GM12875 (cell line): ENCODE results near the gene ASCL3.

Experiments used
- H3K4me3 ChIP-seq: one replicate; pipeline ENCODE4 v1.5.1; 2011; ENCODE audit warnings: low read depth, low read length, control low read depth
- TF ChIP-seq, protein P1 (sequence below): IDR thresholded peaks from 2 replicates; pipeline ENCODE4 v1.5.1; 2011; ENCODE audit warnings: low read depth, mild to moderate bottlenecking, control low read depth, inconsistent platforms, low read length, moderate library complexity, borderline replicate concordance; ENCODE audit not compliant: insufficient read depth

The ASCL3 gene

DNA sequence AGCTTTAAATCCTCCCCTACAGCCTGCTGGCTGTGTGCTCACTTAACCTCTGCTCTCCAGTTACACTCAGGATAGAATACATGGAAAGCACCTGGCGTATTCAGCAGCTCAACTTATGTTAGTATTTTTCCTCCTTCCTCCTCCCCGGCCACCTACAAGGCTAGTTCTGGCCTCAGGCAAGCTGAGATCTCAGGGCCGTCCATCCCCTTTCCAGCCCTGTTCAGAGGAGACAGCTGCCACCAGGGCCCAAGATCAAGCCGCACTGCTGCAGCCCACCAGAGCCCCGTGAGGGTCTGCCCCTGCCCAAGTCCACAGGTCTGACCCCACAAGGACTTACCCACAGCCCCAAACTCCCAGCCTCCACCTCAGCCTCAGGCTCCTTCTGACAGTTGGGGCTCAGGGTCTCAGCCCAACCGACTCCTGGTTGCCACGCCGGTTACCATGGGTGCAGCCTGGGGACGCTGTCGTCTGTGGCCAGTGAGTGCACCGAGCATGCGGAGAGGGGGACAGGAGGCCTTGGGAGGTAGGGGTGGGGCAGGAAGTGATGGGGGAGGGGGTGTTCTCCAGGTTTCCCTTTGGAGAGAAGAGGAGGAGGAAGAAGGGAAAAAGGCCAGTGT, 10.1 kb downstream of the ASCL3 start, which contains the start of gene C11orf16:
Gene C11orf16, minus strand, starts transcription at position 384 of the 617 bp plus-strand sequence. CDS start 639 bp downstream, outside the sequence.
- TF ChIP-seq, protein P1, sequence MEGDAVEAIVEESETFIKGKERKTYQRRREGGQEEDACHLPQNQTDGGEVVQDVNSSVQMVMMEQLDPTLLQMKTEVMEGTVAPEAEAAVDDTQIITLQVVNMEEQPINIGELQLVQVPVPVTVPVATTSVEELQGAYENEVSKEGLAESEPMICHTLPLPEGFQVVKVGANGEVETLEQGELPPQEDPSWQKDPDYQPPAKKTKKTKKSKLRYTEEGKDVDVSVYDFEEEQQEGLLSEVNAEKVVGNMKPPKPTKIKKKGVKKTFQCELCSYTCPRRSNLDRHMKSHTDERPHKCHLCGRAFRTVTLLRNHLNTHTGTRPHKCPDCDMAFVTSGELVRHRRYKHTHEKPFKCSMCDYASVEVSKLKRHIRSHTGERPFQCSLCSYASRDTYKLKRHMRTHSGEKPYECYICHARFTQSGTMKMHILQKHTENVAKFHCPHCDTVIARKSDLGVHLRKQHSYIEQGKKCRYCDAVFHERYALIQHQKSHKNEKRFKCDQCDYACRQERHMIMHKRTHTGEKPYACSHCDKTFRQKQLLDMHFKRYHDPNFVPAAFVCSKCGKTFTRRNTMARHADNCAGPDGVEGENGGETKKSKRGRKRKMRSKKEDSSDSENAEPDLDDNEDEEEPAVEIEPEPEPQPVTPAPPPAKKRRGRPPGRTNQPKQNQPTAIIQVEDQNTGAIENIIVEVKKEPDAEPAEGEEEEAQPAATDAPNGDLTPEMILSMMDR = no peak
- H3K4me3 ChIP-seq = no peak within 1 kb of the TSS

DNA sequence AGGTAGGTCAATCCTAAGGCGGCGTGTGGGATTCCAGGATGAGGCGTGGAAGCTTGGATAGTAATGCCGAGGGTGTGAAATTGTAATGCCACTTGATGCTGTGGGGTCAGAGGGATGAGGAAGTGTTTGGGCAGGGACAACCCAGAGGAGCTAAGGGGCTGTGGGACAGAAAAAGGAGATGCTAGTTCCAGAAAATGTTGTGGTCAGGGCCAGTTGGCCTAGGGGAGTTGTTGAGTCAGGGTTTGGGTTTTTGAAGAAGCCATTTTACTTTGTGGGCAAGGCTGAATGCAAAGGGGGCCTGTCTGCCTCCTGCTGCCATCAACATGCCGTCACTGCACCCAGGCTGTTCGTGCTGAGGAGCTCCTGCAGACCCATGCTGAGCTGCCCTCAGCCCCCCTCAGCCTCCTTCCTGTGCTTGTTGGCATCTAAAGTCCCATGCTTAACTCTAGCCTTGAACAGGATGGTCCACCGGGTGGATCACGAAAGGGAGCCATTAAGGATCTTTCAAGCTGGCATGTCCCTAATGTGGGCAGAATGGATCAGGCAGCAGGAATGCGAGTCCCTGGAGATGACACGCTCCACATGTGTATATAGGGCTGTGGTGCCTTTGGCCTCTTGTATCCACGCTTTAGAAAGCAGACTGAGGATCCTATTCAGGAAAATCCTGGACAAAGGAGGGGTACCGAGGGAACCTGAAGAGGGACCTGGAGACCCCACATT, 12.2 kb downstream of the ASCL3 start:
- H3K4me3 ChIP-seq = no peak overlapping the region
- TF ChIP-seq, protein P1 = no peak

DNA sequence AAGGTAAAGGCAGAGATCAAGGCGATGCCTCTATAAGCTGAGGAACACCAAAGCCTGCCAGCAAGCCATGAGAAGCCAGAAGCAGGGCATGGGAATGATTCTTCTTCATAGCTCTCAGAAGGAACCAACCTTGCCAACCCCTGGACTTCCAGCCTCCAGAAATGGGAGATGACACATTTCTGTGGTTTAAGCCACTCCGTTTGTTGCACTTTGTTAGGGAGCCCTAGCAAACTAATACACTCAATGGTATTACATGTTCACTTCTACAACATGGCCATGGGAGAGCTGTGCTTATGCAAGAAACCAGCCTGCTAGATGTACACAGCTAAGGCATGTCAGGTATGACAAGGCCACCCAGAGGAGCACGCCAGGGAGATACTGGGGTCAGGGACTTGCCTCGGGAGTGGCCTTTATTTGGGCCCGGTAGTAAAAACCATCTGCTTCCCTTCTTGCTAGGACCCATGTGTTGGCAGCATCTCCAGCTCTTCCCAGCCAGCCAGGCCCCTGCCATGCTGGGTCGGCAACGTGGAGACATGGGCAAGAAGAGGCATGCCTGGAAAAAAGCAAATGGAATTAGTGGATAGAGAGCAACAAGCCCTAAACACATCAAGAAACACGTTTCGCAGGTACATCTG, 13.7 kb downstream of the ASCL3 start:
- H3K4me3 ChIP-seq = no peak overlapping the region
- TF ChIP-seq, protein P1 = no peak

DNA sequence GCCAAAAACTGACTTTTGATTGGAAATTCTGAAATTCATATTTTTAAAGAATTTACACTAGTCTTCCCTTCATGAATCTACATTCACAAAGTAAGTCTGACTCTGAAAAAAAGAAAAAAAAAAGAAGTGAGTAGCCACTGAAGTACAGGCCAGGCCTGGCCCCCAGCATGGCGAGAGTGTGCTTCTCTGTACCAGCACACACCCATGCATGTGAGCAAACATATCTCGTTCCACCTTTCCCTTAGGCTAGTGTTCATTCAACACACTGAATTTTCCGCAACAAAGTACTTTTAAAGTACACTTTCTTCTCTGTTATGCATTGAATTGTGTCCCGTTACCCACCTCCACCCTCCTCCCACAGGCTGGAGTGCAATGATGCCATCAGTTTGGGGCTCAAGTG, 14.6 kb downstream of the ASCL3 start:
- H3K4me3 ChIP-seq = no peak overlapping the region
- TF ChIP-seq, protein P1 = no peak

DNA sequence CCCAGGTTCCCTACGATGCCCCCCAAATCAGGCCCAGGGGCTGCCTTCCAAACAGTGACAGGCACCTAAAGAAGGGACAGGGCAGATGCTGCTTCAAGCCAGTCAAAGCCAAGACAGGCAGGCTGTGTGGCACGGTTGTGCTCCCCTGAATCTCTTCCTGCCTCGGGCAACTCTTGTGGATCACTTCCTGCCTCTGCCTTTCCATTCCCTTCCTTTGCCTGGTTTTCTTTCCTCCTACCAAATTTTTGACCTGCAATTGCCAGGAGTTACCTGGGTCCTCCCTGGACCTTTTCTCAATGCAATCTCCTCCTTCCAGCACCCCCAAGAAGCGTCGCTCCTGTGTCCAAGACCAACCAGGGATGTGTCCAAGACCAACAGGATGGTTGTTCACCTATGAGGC, 15.6 kb downstream of the ASCL3 start:
- TF ChIP-seq, protein P1 = no peak
- H3K4me3 ChIP-seq = no peak overlapping the region

DNA sequence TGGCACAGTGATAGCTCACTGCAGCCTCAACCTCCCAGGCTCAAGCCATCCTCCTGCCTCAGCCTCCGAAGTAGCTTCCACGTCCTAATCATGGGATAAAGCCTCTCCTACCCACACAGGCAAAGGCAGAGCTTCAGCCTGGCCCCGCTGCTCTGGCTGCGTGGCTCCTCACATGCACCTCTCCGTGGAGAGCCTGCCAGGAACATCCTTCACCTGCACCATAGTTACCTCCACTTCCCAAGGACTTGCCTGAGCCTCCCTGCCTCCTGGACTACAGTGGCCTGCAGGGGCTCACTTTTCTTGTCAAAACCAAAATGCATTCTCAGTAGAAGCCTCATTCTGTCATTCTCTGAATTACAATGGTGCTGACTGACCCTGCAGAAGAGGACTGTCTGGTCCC, 16.6 kb downstream of the ASCL3 start:
- TF ChIP-seq, protein P1 = no peak
- H3K4me3 ChIP-seq = no peak overlapping the region

DNA sequence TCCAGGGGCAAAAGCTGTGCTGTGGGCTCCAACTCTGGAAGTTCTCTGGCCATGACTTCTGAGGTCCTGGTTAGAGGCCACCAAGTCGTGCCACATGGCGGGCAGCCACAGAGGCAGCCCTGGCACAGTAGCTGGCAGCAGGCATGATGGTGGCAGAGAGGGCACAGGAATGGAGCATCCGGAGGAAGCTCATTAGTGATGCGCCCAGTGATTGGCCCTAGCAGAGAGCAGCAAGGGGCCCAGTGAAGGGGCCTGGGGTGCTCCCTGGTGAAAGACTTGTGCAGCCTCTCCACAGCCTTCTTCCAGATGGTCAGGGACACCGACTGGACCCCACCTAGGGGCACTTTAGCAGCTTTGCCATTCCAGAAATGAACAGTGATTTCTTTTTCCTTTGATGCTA, 17.1 kb downstream of the ASCL3 start:
- TF ChIP-seq, protein P1 = no peak
- no peak overlapping the region for H3K4me3 ChIP-seq
